GM23338 (cell line): Measurements from ENCODE around the gene RASGRP4. TPM values are rescaled to one million over a fixed set of nuclear protein-coding genes. Genes with fewer than 3 reads are reported as not detected.

Experiments used
- ATAC-seq: fragments of 200-7000 bp; cut with Tn5 transposase; 3 replicates; pipeline ENCODE4 v1.9.1; 2020
- DNase-seq: peaks from one replicate; pipeline ENCODE4 v3.0.0-alpha.2; 2015; ENCODE audit warnings: low spot score
- H2AFZ ChIP-seq: fragments of 200-600 bp; sonication (generic); 2 replicates; pipeline ENCODE4 v1.8.0; 2016; ENCODE audit warnings: antibody characterized with exemption, mild to moderate bottlenecking, moderate library complexity
- H3F3A ChIP-seq: fragments of 200-600 bp; sonication (generic); replicated peaks from 2 replicates; pipeline ENCODE4 v1.8.0; 2017; ENCODE audit warnings: antibody characterized with exemption, mixed run types, low read depth
- H3K27ac ChIP-seq: fragments of 200-600 bp; sonication (generic); 2 replicates; pipeline ENCODE4 v1.6.1; 2016; ENCODE audit warnings: low read depth
- H3K27me3 ChIP-seq: fragments of 200-600 bp; sonication (generic); 2 replicates; pipeline ENCODE4 v1.8.0; 2016; ENCODE audit warnings: mild to moderate bottlenecking, mixed run types, moderate library complexity; ENCODE audit not compliant: insufficient read depth
- H3K36me3 ChIP-seq: fragments of 200-600 bp; sonication (generic); 2 replicates; pipeline ENCODE4 v1.8.0; 2016; ENCODE audit warnings: mild to moderate bottlenecking; ENCODE audit not compliant: insufficient read depth
- H3K4me1 ChIP-seq: fragments of 200-600 bp; sonication (generic); 2 replicates; pipeline ENCODE4 v1.8.0; 2016; ENCODE audit warnings: mild to moderate bottlenecking, moderate library complexity; ENCODE audit not compliant: insufficient read depth
- H3K4me2 ChIP-seq: fragments of 200-600 bp; sonication (generic); 2 replicates; pipeline ENCODE4 v1.7.1; 2017; ENCODE audit warnings: mixed run types
- H3K4me3 ChIP-seq: fragments of 200-600 bp; sonication (generic); 2 replicates; pipeline ENCODE4 v1.6.1; 2016; ENCODE audit warnings: mixed run types
- H3K79me2 ChIP-seq: fragments of 200-600 bp; sonication (generic); replicated peaks from 2 replicates; pipeline ENCODE4 v1.8.0; 2017; ENCODE audit warnings: mild to moderate bottlenecking; ENCODE audit not compliant: insufficient read depth
- H3K9me2 ChIP-seq: fragments of 200-600 bp; sonication (generic); 2 replicates; pipeline ENCODE4 v1.8.0; 2017; ENCODE audit not compliant: insufficient read depth
- H4K20me1 ChIP-seq: fragments of 200-600 bp; sonication (generic); replicated peaks from 2 replicates; pipeline ENCODE4 v1.8.0; 2017; ENCODE audit warnings: mild to moderate bottlenecking; ENCODE audit not compliant: insufficient read depth
- H3K27ac Mint-ChIP-seq: 2 replicates; pipeline ENCODE4 v1.8.0; 2020; ENCODE audit warnings: inconsistent platforms, mild to moderate bottlenecking, moderate library complexity, mixed read lengths
- H3K27me3 Mint-ChIP-seq: 3 replicates; pipeline ENCODE4 v1.8.0; 2022; ENCODE audit warnings: low read depth, mild to moderate bottlenecking, moderate library complexity, mixed read lengths, inconsistent platforms; ENCODE audit not compliant: insufficient read depth, poor library complexity
- H3K36me3 Mint-ChIP-seq: 3 replicates; pipeline ENCODE4 v1.8.0; 2021; ENCODE audit warnings: low read depth, mild to moderate bottlenecking, inconsistent platforms, moderate library complexity, mixed read lengths
- H3K4me1 Mint-ChIP-seq: 3 replicates; pipeline ENCODE4 v1.8.0; 2020; ENCODE audit warnings: mild to moderate bottlenecking, inconsistent platforms, mixed read lengths
- H3K4me3 Mint-ChIP-seq: 3 replicates; pipeline ENCODE4 v1.8.0; 2021; ENCODE audit warnings: moderate library complexity, mild to moderate bottlenecking, inconsistent platforms, mixed read lengths
- H3K9me3 Mint-ChIP-seq: 3 replicates; pipeline ENCODE4 v1.8.0; 2020; ENCODE audit warnings: moderate library complexity, mild to moderate bottlenecking, inconsistent platforms, mixed read lengths
- CREB1 ChIP-seq: fragments of 250-450 bp; sonication (Bioruptor Pico); IDR thresholded peaks from 2 replicates; pipeline ENCODE4 v1.5.0; 2020; ENCODE audit warnings: low read depth, mild to moderate bottlenecking, moderate library complexity
- CTCF ChIP-seq, 2 experiments: fragments of 200-600 bp in 1 of 2; sonication (generic) in 1 of 2; conservative IDR thresholded peaks; 2 replicates each; pipeline versions ENCODE4 v1.5.1 to v1.6.1; 2016 to 2017; ENCODE audit warnings: antibody characterized with exemption in 2 of 2, low read depth in 2 of 2, mild to moderate bottlenecking in 2 of 2, moderate library complexity in 1 of 2
- ETS1 ChIP-seq: IDR thresholded peaks from 2 replicates; pipeline ENCODE4 v1.6.1; 2016; ENCODE audit warnings: antibody characterized with exemption
- EZH2 ChIP-seq: fragments of 200-600 bp; sonication (generic); IDR thresholded peaks from one replicate; pipeline ENCODE4 v1.8.0; 2017; ENCODE audit warnings: antibody characterized with exemption, mild to moderate bottlenecking, low read depth; ENCODE audit not compliant: unreplicated experiment
- EZH2phosphoT487 ChIP-seq: fragments of 200-600 bp; sonication (generic); IDR thresholded peaks from one replicate; pipeline ENCODE4 v1.8.1; 2018; ENCODE audit warnings: antibody characterized with exemption; ENCODE audit not compliant: unreplicated experiment
- JUNB ChIP-seq: IDR thresholded peaks from one replicate; pipeline ENCODE4 v1.6.1; 2016; ENCODE audit warnings: antibody characterized with exemption; ENCODE audit not compliant: unreplicated experiment
- NANOG ChIP-seq: IDR thresholded peaks from 2 replicates; pipeline ENCODE4 v1.6.1; 2016; ENCODE audit warnings: antibody characterized with exemption, borderline replicate concordance
- POLR2AphosphoS5 ChIP-seq: IDR thresholded peaks from 2 replicates; pipeline ENCODE4 v1.6.1; 2016; ENCODE audit warnings: antibody characterized with exemption, low read depth
- REST ChIP-seq: IDR thresholded peaks from one replicate; pipeline ENCODE4 v1.6.1; 2018; ENCODE audit warnings: antibody characterized with exemption; ENCODE audit not compliant: unreplicated experiment
- STAT1 ChIP-seq: IDR thresholded peaks from one replicate; pipeline ENCODE4 v1.6.1; 2016; ENCODE audit warnings: antibody characterized with exemption; ENCODE audit not compliant: unreplicated experiment
- ZNF114 ChIP-seq: fragments of 250-450 bp; sonication (Bioruptor Pico); IDR thresholded peaks from 2 replicates; pipeline ENCODE4 v1.5.0; 2020; ENCODE audit warnings: mild to moderate bottlenecking, moderate library complexity
- ZNF331 ChIP-seq: fragments of 250-450 bp; sonication (Bioruptor Pico); IDR thresholded peaks from 2 replicates; pipeline ENCODE4 v1.5.0; 2020; ENCODE audit warnings: low read depth, mild to moderate bottlenecking, moderate library complexity
- ZNF462 ChIP-seq: fragments of 250-450 bp; sonication (Bioruptor Pico); IDR thresholded peaks from 2 replicates; pipeline ENCODE4 v1.5.0; 2020; ENCODE audit warnings: mild to moderate bottlenecking, moderate library complexity
- polyA plus RNA-seq: library from polyadenylated mRNA; unstranded; fragments of >200 nt; fragmentation: Nextera tagmentation; extraction: Ambion mirVana; gene quantifications from 2 replicates; pipeline ENCODE4 v1.2.1, GENCODE V29; 2016
- total RNA-seq: library from RNA; depleted of rRNA; stranded (reverse); fragments of >200 nt; shearing (Covaris generic); gene quantifications from 2 replicates; pipeline ENCODE4 v1.2.3, GENCODE V29; 2014

RASGRP4 gene
- total and polyA plus RNA-seq, 2 experiments from 2014 or later: 1.6 to 3.6 TPM

DNA sequence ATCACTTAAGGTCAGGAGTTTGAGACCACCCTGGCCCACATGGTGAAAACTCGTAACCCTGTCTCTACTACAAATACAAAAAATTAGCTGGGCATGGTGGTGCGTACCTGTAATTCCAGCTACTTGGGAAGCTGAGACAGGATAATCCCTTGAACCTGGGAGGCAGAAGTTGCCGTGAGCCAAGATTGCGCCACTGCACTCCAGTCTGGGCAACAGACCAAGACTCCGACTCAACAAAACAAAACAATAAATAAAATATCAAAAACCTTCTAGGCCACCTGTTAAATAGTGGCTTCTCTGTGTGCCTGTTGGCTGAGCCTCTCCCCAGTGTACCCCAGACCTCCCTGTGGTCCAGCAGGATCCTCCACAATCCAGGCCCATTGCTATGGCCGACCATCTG lies 54.9 kb downstream of the RASGRP4 start:
- peaks cover 13% of the 10 kb centered on the region for H3K27me3 Mint-ChIP-seq
- Histone ChIP-seq H3K9me2 (no peaks in the 10 kb centered on the region), H3K4me1 (peaks cover 10% of the 10 kb centered on the region; the same call in 1 of the 2 replicates), H3K36me3 (no peaks in the 10 kb centered on the region), H3K27me3 (no peaks in the 10 kb centered on the region), H2AFZ (no peak overlapping the region), H3K4me2 (no peak overlapping the region), H3K79me2 (peaks cover 12% of the 10 kb centered on the region), H3K27ac (no peak overlapping the region), H3F3A (no peaks in the 10 kb centered on the region), H3K4me3 (no peak overlapping the region), H4K20me1 (peaks cover 7% of the 10 kb centered on the region; the same call in 1 of the 2 replicates)
- H3K4me1 Mint-ChIP-seq: peaks cover 12% of the 10 kb centered on the region
- ATAC-seq: no peak
- H3K4me3 Mint-ChIP-seq: no peak overlapping the region
- DNase-seq: no peak
- TF ChIP-seq JUNB (no peak), ETS1 (no peak), CTCF (conservative IDR thresholded peaks at IDR 0.05; ENCODE audit: low read depth in 2 of 2) (no peak), ZNF114 (CRISPR knock-in tag) (no peak), POLR2AphosphoS5 (no peak), EZH2 (no peak), ZNF331 (CRISPR knock-in tag) (no peak), EZH2phosphoT487 (no peak), STAT1 (no peak), ZNF462 (CRISPR knock-in tag) (no peak), CREB1 (CRISPR knock-in tag) (no peak), REST (no peak), NANOG (no peak)
- H3K9me3 Mint-ChIP-seq: no peaks in the 10 kb centered on the region; the same call in 2 of the 3 replicates
- no peak overlapping the region for H3K27ac Mint-ChIP-seq
- peaks cover 3% of the 10 kb centered on the region; the same call in 1 of the 3 replicates for H3K36me3 Mint-ChIP-seq
